ENCODE results near the gene HS6ST1. TPM values are rescaled to one million over a fixed set of nuclear protein-coding genes. Genes with fewer than 3 reads are reported as not detected.

Gene HS6ST1
- total and polyA plus RNA-seq, 2 of the 4 experiments (the other 2 are of a cell fraction), result 29.9 to 36.9 TPM

- no peak overlapping the region for H3K4ac ChIP-seq (ENCODE audit: low read depth, low read length)
- no peaks in the 10 kb centered on the region for H3K79me1 ChIP-seq (ENCODE audit: low read depth in 1 of 2, low read length in 2 of 2)
- peaks cover 15% of the 10 kb centered on the region for H3K4me1 ChIP-seq (ENCODE audit: control insufficient read depth, insufficient read depth, low read length)
- H2BK15ac ChIP-seq (ENCODE audit: low read depth, low read length), result no peak overlapping the region; the same call in 2 of the 3 replicates
- WGBS, 2 experiments (ENCODE audit: extremely low coverage in 2 of 2, insufficient read length in 1 of 2), result no CpG with 5 or more reads among the region's 11 CpGs
- no peak for ATAC-seq (ENCODE audit: low read depth)
- H3K27ac ChIP-seq (ENCODE audit: insufficient read depth, low read length), result no peak overlapping the region
- peaks cover 3% of the 10 kb centered on the region for H4K20me1 ChIP-seq (ENCODE audit: insufficient read depth, low read length)
- peak overlapping the region; percentile 54; the same call in 1 of the 2 replicates for H4K91ac ChIP-seq (ENCODE audit: insufficient read depth, low read depth, low read length)
- BruUV-seq (replicated peaks), result no TSS peak
- no peaks in the 10 kb centered on the region for H3K36me3 ChIP-seq (ENCODE audit: control insufficient read depth, insufficient read depth, low read length)
- peak overlapping the region; percentile 68; the same call in 1 of the 2 replicates for H2BK120ac ChIP-seq (ENCODE audit: low read depth, low read length)
- H3K4me2 ChIP-seq (ENCODE audit: low read depth, low read length), result peak overlapping the region; percentile 53; the same call in 1 of the 2 replicates
- TF ChIP-seq CHD1 (IDR thresholded peaks at IDR 0.05; ENCODE audit: low read depth, low read length) (no peak), CEBPB (IDR thresholded peaks at IDR 0.05; ENCODE audit: low read depth, low read length) (no peak)
- no peaks in the 10 kb centered on the region for H3K9me3 ChIP-seq (ENCODE audit: control insufficient read depth, insufficient read depth, low read length)
- H2BK5ac ChIP-seq (ENCODE audit: low read depth, low read length, poor library complexity, severe bottlenecking), result no peak overlapping the region
- H4K5ac ChIP-seq (ENCODE audit: low read depth, low read length), result no peak overlapping the region
- no peak overlapping the region for H3K14ac ChIP-seq (replicated peaks; ENCODE audit: low read depth, low read length)
- H2AK5ac ChIP-seq (ENCODE audit: low read depth, low read length), result peak overlapping the region; percentile 66; the same call in 1 of the 2 replicates
- H3K56ac ChIP-seq (ENCODE audit: extremely low read depth, insufficient read depth, low read length), result no peak overlapping the region
- H3K9me1 ChIP-seq (ENCODE audit: insufficient read depth, low read length), result peaks cover 12% of the 10 kb centered on the region
- H4K8ac ChIP-seq (ENCODE audit: low read depth in 2 of 2, low read length in 2 of 2), result no peak overlapping the region
- H2BK20ac ChIP-seq (ENCODE audit: low read depth, low read length), result no peak overlapping the region
- DNase-seq, result no peak
- H3K9ac ChIP-seq (ENCODE audit: low read depth, low read length), result no peak overlapping the region
- H2AFZ ChIP-seq (replicated peaks; ENCODE audit: low read length, poor library complexity), result peak overlapping the region; percentile 97
- in situ Hi-C loops (cut with MboI; ENCODE audit: low sequenced_read_pairs) (no loop called here), intact Hi-C loops (cut with micrococcal nuclease) (loop anchor here (1.0 to 5.0 kb wide), 3 partner anchors 50 to 172 kb away; no protein-coding TSS in a partner anchor), dilution Hi-C loops (cut with HindIII; ENCODE audit: low sequenced_read_pairs, unreplicated experiment) (no loop called here)
- H2AK9ac ChIP-seq (replicated peaks; ENCODE audit: low read depth, low read length, poor library complexity), result no peak overlapping the region
- ChIA-PET CTCF (interaction anchor here (0.6 to 1.3 kb wide), 4 partner anchors 47 to 1582 kb away, joined by 3 to 5 read pairs (median 3); no protein-coding TSS in a partner anchor), POLR2A (ENCODE audit: unreplicated experiment) (no interaction called here)
- H3K27me3 ChIP-seq (ENCODE audit: control insufficient read depth, insufficient read depth, low read length), result no peaks in the 10 kb centered on the region; the same call in 1 of the 2 replicates
- no peak overlapping the region for H3K23ac ChIP-seq (ENCODE audit: low read depth, low read length)
- no peak overlapping the region for H3K4me3 ChIP-seq (ENCODE audit: insufficient read depth, low read depth, low read length)
- H3K18ac ChIP-seq (ENCODE audit: low read depth, low read length), result no peak overlapping the region
Measured at GRCh38 chr2:128233790-128234395, 84.8 kb downstream of the HS6ST1 start.

All from IMR-90 (cell line).